ENCODE data around the gene CPA4.

The CPA4 gene

DNA sequence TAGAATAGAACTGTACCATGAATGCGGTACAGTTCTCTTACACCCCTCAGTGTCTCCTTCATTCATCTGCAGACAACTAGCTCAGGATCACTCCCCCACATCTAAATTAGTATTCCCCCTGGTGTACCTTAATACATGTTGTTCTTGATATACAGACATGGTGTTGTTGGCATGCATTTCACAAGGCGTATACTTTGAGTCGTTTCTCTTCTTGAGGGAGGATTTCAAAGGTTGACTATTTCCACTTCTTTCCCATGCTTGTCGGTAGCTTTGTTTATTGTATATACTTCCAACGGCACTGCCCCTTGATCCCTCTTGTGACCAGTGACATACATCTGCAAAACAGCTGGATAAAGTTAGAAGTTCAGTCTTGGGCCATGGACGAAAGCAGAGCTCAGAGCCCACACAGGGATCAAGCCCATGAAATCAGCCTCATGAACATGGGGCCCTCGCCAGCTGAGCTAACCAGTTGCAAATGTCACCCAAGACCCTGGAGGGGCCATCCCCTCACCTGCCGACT is 8.6 kb downstream of the CPA4 start:
- DNase-seq (ENCODE audit: low read depth) = no peak

- DNase-seq (ENCODE audit: low read depth) = no peak
These were observed 9.7 kb downstream of the CPA4 start for GRCh38 chr7:130302649-130303048.

GRCh38 chr7:130303127-130303526 is 10.2 kb downstream of the CPA4 start:
- DNase-seq (ENCODE audit: low read depth) = no peak

- no peak for DNase-seq (ENCODE audit: low read depth)
These were observed 10.6 kb downstream of the CPA4 start for GRCh38 chr7:130303551-130303950.

GRCh38 chr7:130303982-130304381 is 11.0 kb downstream of the CPA4 start:
- DNase-seq (ENCODE audit: low read depth) = no peak

- DNase-seq (ENCODE audit: low read depth) = no peak
These were observed 11.9 kb downstream of the CPA4 start for GRCh38 chr7:130304878-130305277.

- DNase-seq (ENCODE audit: low read depth) = no peak
These were observed 12.6 kb downstream of the CPA4 start for GRCh38 chr7:130305433-130306042.

DNA sequence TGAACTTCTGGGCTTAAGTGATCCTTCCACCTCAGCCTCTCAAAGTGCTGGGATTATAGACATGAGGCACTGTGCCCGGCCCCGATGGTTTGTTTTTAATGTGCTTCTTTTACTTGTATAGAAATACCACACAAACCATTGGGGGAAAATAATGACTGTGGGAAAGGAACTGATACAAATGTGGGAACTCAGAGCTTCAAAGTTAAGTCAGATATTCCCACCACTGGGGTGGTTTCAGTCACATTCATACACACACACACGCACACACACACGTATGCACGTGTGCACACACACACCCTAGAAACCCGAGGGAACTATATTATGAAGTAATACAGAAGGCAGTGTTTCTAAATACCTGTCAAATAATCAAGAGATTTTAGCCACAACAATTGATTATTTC is 17.0 kb downstream of the CPA4 start:
- DNase-seq (ENCODE audit: low read depth) = no peak

GRCh38 chr7:130314305-130314704 is 21.3 kb downstream of the CPA4 start:
- DNase-seq (ENCODE audit: low read depth) = no peak

GRCh38 chr7:130319541-130319940 is 26.6 kb downstream of the CPA4 start:
- no peak for DNase-seq (ENCODE audit: low read depth)

GRCh38 chr7:130321542-130322229 is 28.7 kb downstream of the CPA4 start:
- peak; percentile 23 for DNase-seq (ENCODE audit: low read depth)

- no peak for DNase-seq (ENCODE audit: low read depth)
These were observed 29.7 kb downstream of the CPA4 start for GRCh38 chr7:130322615-130323014.

GRCh38 chr7:130324306-130324943 is 31.5 kb downstream of the CPA4 start:
- no peak for DNase-seq (ENCODE audit: low read depth)

- DNase-seq (ENCODE audit: low read depth) = no peak
These were observed 36.7 kb downstream of the CPA4 start for GRCh38 chr7:130329681-130330080.

- peak; percentile 35 for DNase-seq (ENCODE audit: low read depth)
These were observed 39.5 kb downstream of the CPA4 start for GRCh38 chr7:130332259-130333053.

DNA sequence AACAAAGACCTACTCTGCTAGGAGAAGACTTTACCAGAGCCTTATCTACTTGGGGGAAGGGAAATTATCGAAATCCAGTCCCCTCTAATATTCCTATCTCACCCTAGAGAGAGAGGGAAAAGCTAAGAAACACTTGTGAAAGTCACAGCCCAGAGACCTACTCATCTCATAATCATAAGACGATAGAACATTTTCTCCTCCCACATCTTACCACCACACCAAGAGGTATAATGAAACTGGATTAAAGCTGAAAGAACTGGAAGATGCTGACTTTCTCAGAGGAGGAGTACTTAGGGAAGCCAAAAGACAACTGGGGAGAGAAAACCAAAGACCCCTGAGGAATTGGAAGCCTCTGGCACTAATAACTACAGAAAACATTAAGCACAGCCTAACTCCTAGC is 40.9 kb downstream of the CPA4 start:
- no peak for DNase-seq (ENCODE audit: low read depth)

DNA sequence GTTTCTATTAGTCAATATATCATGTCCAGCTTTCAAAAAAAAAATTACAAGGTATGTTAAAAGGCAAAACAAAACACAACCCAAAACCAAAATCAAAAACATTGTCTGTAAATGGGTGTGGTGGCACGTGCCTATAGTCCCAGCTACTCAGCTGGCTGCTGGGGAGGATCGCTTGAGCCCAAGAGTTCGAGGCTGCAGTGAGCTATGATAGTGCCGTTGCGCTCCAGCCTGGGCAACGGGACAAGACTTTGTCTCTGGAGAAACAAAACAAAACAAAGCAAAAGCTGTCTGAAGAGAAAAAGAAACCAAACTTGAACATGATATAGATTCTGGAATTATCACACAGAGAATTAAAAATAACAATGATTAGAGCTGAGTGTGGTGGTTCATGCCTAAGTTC is 41.3 kb downstream of the CPA4 start:
- DNase-seq (ENCODE audit: low read depth) = peak; percentile 26

- no peak for DNase-seq (ENCODE audit: low read depth)
These were observed 44.5 kb downstream of the CPA4 start for GRCh38 chr7:130337410-130337971.

GRCh38 chr7:130338233-130338632 is 45.3 kb downstream of the CPA4 start:
- no peak for DNase-seq (ENCODE audit: low read depth)

DNA sequence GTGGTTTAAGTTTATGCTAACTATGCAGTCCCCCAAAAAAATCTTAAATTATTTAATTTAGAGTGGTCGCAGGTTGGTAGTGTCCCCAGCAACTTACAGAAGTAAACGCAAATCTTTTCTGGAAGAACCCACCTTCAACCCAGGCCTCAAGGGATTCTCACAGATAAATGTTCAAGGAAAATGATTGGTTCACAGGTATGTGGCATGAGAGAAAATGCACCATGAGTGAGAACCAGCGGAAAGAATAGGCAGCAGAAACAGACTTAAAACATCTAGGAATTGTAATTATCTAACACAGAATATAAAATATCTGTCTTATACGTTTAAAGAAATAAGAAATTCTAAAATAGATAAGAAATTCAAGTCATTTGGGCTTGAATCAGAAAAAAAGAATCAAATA is 48.9 kb downstream of the CPA4 start:
- DNase-seq (ENCODE audit: low read depth) = no peak

- DNase-seq (ENCODE audit: low read depth) = no peak
These were observed 49.9 kb downstream of the CPA4 start for GRCh38 chr7:130342701-130343380.
